Naive thymus-derived CD4-positive, alpha-beta T cell (primary cell): ENCODE results near the gene DYDC2. TPM values are rescaled to one million over a fixed set of nuclear protein-coding genes. Genes with fewer than 3 reads are reported as not detected.
A peak's percentile ranks its signal among the peaks of the same experiment; 100 is the strongest.

Experiments used
- ATAC-seq: fragments of 150-1000 bp; cut with Tn5 transposase; 2 replicates; pipeline ENCODE4 v1.10.0; 2021; ENCODE audit warnings: mild to moderate bottlenecking, moderate library complexity
- CTCF ChIA-PET: fragments of 350-600 bp; sonication (Branson Sonifier 250); formaldehyde crosslinking; loops from one replicate; lab custom pipeline; 2021; ENCODE audit warnings: antibody characterized with exemption; lab: Charles Lee
- POLR2A ChIA-PET: fragments of 350-600 bp; sonication (Branson Sonifier 250); formaldehyde crosslinking; loops from one replicate; lab custom pipeline; 2021; ENCODE audit warnings: antibody characterized with exemption, inconsistent platforms; lab: Charles Lee
- DNase-seq, 9 donors: peaks; one replicate each; pipeline versions ENCODE4 v3.0.0 to v3.0.0-alpha.2; 2020 to 2022; ENCODE audit warnings: mixed read lengths in 1 of 9
- H3K27ac ChIP-seq: one replicate; pipeline ENCODE4 v1.7.0; 2013; ENCODE audit warnings: mild to moderate bottlenecking, low read depth, low read length, moderate library complexity
- H3K27me3 ChIP-seq, 2 donors: one replicate each; pipeline ENCODE4 v1.7.0; 2013; ENCODE audit warnings: low read length in 2 of 2, mild to moderate bottlenecking in 2 of 2, moderate library complexity in 2 of 2; ENCODE audit not compliant: control insufficient read depth in 2 of 2, insufficient read depth in 2 of 2
- H3K36me3 ChIP-seq, 3 experiments: 1 replicate in 2 of 3; 2 replicates in 1 of 3; pipeline ENCODE4 v1.7.0; 2013; ENCODE audit warnings: low read length in 3 of 3, mild to moderate bottlenecking in 3 of 3, moderate library complexity in 1 of 3; ENCODE audit not compliant: insufficient read depth in 3 of 3, control insufficient read depth in 2 of 3
- H3K4me1 ChIP-seq, 2 donors: one replicate each; pipeline ENCODE4 v1.7.0; 2013; ENCODE audit warnings: low read length in 2 of 2, mild to moderate bottlenecking in 2 of 2, moderate library complexity in 1 of 2; ENCODE audit not compliant: control insufficient read depth in 2 of 2, insufficient read depth in 2 of 2
- H3K4me3 ChIP-seq: 2 replicates; pipeline ENCODE4 v1.7.0; 2013; ENCODE audit warnings: mild to moderate bottlenecking, low read length
- H3K9me3 ChIP-seq, 3 experiments: 1 replicate in 2 of 3; 2 replicates in 1 of 3; pipeline ENCODE4 v1.7.0; 2013; ENCODE audit warnings: low read length in 3 of 3; ENCODE audit not compliant: control insufficient read depth in 2 of 3
- H3K27ac Mint-ChIP-seq, 9 donors: one replicate each; pipeline ENCODE4 v1.8.0; 2020 to 2022; ENCODE audit warnings: mixed read lengths in 9 of 9, mild to moderate bottlenecking in 8 of 9, moderate library complexity in 5 of 9, inconsistent platforms in 2 of 9
- H3K27me3 Mint-ChIP-seq, 5 donors: one replicate each; pipeline ENCODE4 v1.8.0; 2021 to 2022; ENCODE audit warnings: mixed read lengths in 5 of 5, mild to moderate bottlenecking in 1 of 5
- H3K36me3 Mint-ChIP-seq, 5 donors: one replicate each; pipeline ENCODE4 v1.8.0; 2020 to 2022; ENCODE audit warnings: mixed read lengths in 5 of 5, mild to moderate bottlenecking in 3 of 5, inconsistent platforms in 1 of 5
- H3K4me1 Mint-ChIP-seq, 7 donors: one replicate each; pipeline ENCODE4 v1.8.0; 2020 to 2022; ENCODE audit warnings: mixed read lengths in 7 of 7, mild to moderate bottlenecking in 3 of 7, inconsistent platforms in 1 of 7
- H3K4me3 Mint-ChIP-seq, 10 donors: one replicate each; pipeline ENCODE4 v1.8.0; 2020 to 2022; ENCODE audit warnings: mild to moderate bottlenecking in 10 of 10, mixed read lengths in 10 of 10, moderate library complexity in 6 of 10, inconsistent platforms in 2 of 10
- H3K9me3 Mint-ChIP-seq, 11 donors: one replicate each; pipeline ENCODE4 v1.8.0; 2020 to 2022; ENCODE audit warnings: mixed read lengths in 11 of 11, mild to moderate bottlenecking in 4 of 11, inconsistent platforms in 1 of 11, moderate library complexity in 1 of 11
- intact Hi-C, 2 donors: fragments of 100-400 bp; cut with micrococcal nuclease; formaldehyde crosslinking; loops; one replicate each; pipeline ENCODE4 v1.15.1; 2023
- polyA plus RNA-seq, 2 donors: library from polyadenylated mRNA; unstranded; fragments of 300-500 nt; fragmentation: Illumina TruSeq; gene quantifications; one replicate each; pipeline ENCODE4 v1.2.3, GENCODE V29; 2021
- total RNA-seq, 6 experiments: library from RNA in 5 of 6; stranded (reverse) in 5 of 6; gene quantifications; 1 replicate in 5 of 6; 2 replicates in 1 of 6; pipeline ENCODE4 v1.2.3 and lab custom pipeline; 2021 to 2026

The DYDC2 gene
- total and polyA plus RNA-seq, 7 experiments from 2014 or later = not detected

GRCh38 chr10:80408242-80409101, 51.9 kb downstream of the DYDC2 start, which contains the start of gene PRXL2A:
PRXL2A (plus strand) TSS chr10:80408551; CDS start chr10:80420468, 11,917 bp downstream.
- intact Hi-C loops = loop anchor here (2.0 to 5.0 kb wide), 3 partner anchors 26 to 36 kb away; no protein-coding TSS in a partner anchor
- ChIA-PET CTCF (interaction anchor here (0.6 to 1.7 kb wide), 6 partner anchors 22 to 369 kb away, joined by 3 to 7 read pairs (median 3); no protein-coding TSS in a partner anchor), POLR2A (interaction anchor here (0.6 to 1.5 kb wide), 3 partner anchors 11 to 52 kb away, joined by 3 to 4 read pairs (median 4); no protein-coding TSS in a partner anchor)
- H3K4me3 ChIP-seq = peak within 1 kb of the TSS; percentile 73
- H3K36me3 ChIP-seq = peaks cover 0 to 8% (median 0%) of the 10 kb centered on the region in 3 experiments
- H3K9me3 ChIP-seq = no peaks in the 10 kb centered on the region
- Mint-ChIP-seq H3K36me3 (peaks cover 0 to 4% (median 0%) of the 10 kb centered on the region in 5 donors), H3K4me1 (peaks cover 27 to 55% (median 36%) of the 10 kb centered on the region in 7 donors), H3K27ac (peak within 1 kb of the TSS; percentile 43 to 88 (median 82)), H3K4me3 (peak within 1 kb of the TSS; percentile 82 to 98 (median 92)), H3K9me3 (no peaks in the 10 kb centered on the region), H3K27me3 (peaks cover 0 to 28% (median 0%) of the 10 kb centered on the region in 5 donors)
- ATAC-seq (peak; percentile 97), DNase-seq (peak; percentile 66 to 87 (median 76))
- H3K27ac ChIP-seq = peak within 1 kb of the TSS; percentile 71
- H3K4me1 ChIP-seq = peaks cover 0 to 10% of the 10 kb centered on the region in 2 donors
- no peaks in the 10 kb centered on the region for H3K27me3 ChIP-seq

- Histone ChIP-seq H3K4me3 (peak overlapping the region; percentile 73), H3K36me3 (peaks cover 0 to 8% (median 0%) of the 10 kb centered on the region in 3 experiments), H3K4me1 (peaks cover 0 to 10% of the 10 kb centered on the region in 2 donors), H3K9me3 (no peaks in the 10 kb centered on the region), H3K27me3 (no peaks in the 10 kb centered on the region), H3K27ac (peak overlapping the region; percentile 71)
- DNase-seq (no peak), ATAC-seq (no peak)
- intact Hi-C loops = loop anchor here (2.0 to 5.0 kb wide), 3 partner anchors 26 to 36 kb away; no protein-coding TSS in a partner anchor
- POLR2A ChIA-PET = interaction anchor here (0.8 kb wide), 1 partner anchor 97 kb away, joined by 3 read pairs; no protein-coding TSS in a partner anchor
- peak overlapping the region; percentile 80 to 98 (median 91) for H3K4me3 Mint-ChIP-seq
- H3K9me3 Mint-ChIP-seq = no peaks in the 10 kb centered on the region
- peaks cover 27 to 57% (median 42%) of the 10 kb centered on the region in 7 donors for H3K4me1 Mint-ChIP-seq
- H3K36me3 Mint-ChIP-seq = peaks cover 0 to 4% (median 0%) of the 10 kb centered on the region in 5 donors
- CTCF ChIA-PET = interaction anchor here (0.6 kb wide), 1 partner anchor 370 kb away, joined by 3 read pairs; no protein-coding TSS in a partner anchor
- H3K27me3 Mint-ChIP-seq = peaks cover 0 to 28% (median 0%) of the 10 kb centered on the region in 5 donors
- peak overlapping the region; percentile 22 to 65 (median 43) for H3K27ac Mint-ChIP-seq
Observed at GRCh38 chr10:80409121-80409520, 52.5 kb downstream of the DYDC2 start.

DNA sequence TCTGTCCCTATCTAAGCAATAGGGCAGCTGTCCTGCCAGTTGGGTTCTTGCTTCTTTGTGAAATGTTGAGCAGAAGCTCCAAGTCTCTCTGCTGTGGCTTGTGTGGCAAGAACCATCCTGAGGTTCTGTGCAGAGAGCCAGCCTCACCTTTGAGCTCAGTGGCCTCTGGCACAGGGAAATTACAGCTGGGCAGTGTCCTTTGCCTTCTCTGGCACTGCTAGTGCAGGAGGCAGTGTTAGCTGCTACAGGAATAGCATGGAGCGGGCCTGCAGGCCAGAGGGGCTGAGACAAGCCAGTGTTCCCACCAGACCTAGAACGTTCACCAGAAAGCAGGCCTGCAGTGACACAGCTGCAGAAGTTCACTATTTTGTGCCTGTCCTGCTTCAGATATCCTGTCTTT, 53.5 kb downstream of the DYDC2 start:
- Histone ChIP-seq H3K27me3 (no peaks in the 10 kb centered on the region), H3K9me3 (no peaks in the 10 kb centered on the region), H3K4me1 (peaks cover 0 to 10% of the 10 kb centered on the region in 2 donors), H3K27ac (no peak overlapping the region), H3K36me3 (peaks cover 0 to 8% (median 0%) of the 10 kb centered on the region in 3 experiments), H3K4me3 (no peak overlapping the region)
- peaks cover 0 to 4% (median 0%) of the 10 kb centered on the region in 5 donors for H3K36me3 Mint-ChIP-seq
- no peaks in the 10 kb centered on the region for H3K9me3 Mint-ChIP-seq
- POLR2A ChIA-PET = interaction anchor here (0.8 kb wide), 1 partner anchor 58 kb away, joined by 3 read pairs; no protein-coding TSS in a partner anchor
- intact Hi-C loops = no loop called here
- no peak for ATAC-seq
- H3K4me1 Mint-ChIP-seq = peaks cover 27 to 57% (median 42%) of the 10 kb centered on the region in 7 donors
- H3K27me3 Mint-ChIP-seq = peaks cover 0 to 23% (median 0%) of the 10 kb centered on the region in 5 donors
- H3K27ac Mint-ChIP-seq = peak overlapping the region in 1 of 9 donors; percentile 15
- peak overlapping the region; percentile 23 to 94 (median 88) for H3K4me3 Mint-ChIP-seq
- CTCF ChIA-PET = interaction anchor here (0.9 kb wide), 1 partner anchor 95 kb away, joined by 3 read pairs; no protein-coding TSS in a partner anchor
- no peak for DNase-seq

DNA sequence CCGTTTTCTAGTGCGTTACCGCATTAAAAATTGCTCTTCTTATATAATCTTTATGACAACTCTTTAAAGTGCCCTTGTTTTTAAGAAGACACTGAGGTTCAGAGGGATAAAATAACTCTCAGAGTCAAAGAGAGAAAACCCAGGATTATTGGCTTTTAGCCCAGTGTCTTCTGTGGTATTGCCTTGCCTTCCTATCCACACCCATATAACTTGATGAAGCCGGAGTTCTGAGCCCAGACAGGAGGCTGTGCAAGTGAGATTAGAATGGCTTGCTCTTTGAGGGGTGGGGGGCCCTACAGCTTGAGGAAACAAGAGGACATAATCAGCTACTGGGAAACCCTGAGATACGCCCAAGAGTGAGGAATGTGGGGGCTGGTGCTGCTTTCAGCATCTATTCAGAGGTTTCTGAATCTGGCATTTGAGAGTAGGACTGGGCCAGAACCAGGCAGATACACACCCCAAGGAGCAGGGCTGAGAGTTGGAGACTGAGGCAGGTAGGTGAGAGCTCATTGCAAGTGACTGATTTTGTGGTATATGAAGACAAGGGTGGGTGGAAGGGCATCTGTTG, 54.1 kb downstream of the DYDC2 start:
- intact Hi-C loops = no loop called here
- no peak overlapping the region for H3K27ac Mint-ChIP-seq
- no peak overlapping the region for H3K27ac ChIP-seq
- H3K9me3 Mint-ChIP-seq = no peaks in the 10 kb centered on the region
- peaks cover 30 to 59% (median 45%) of the 10 kb centered on the region in 7 donors for H3K4me1 Mint-ChIP-seq
- ATAC-seq = no peak
- no peaks in the 10 kb centered on the region for H3K9me3 ChIP-seq
- H3K4me3 Mint-ChIP-seq = peak overlapping the region in 3 of 10 donors; percentile 4 to 84 (median 39)
- peaks cover 0 to 8% (median 0%) of the 10 kb centered on the region in 3 experiments for H3K36me3 ChIP-seq
- H3K4me1 ChIP-seq = peaks cover 0 to 10% of the 10 kb centered on the region in 2 donors
- peaks cover 0 to 7% (median 0%) of the 10 kb centered on the region in 5 donors for H3K36me3 Mint-ChIP-seq
- ChIA-PET POLR2A (interaction anchor here (0.8 kb wide), 1 partner anchor 58 kb away, joined by 3 read pairs; no protein-coding TSS in a partner anchor), CTCF (interaction anchor here (0.9 kb wide), 1 partner anchor 94 kb away, joined by 3 read pairs; no protein-coding TSS in a partner anchor)
- no peak for DNase-seq
- no peak overlapping the region for H3K4me3 ChIP-seq
- H3K27me3 Mint-ChIP-seq = peaks cover 0 to 19% (median 0%) of the 10 kb centered on the region in 5 donors
- H3K27me3 ChIP-seq = no peaks in the 10 kb centered on the region

- H3K4me3 Mint-ChIP-seq = peak overlapping the region in 1 of 10 donors; percentile 4
- no peak overlapping the region for H3K27ac Mint-ChIP-seq
- H3K4me3 ChIP-seq = no peak overlapping the region
- H3K4me1 Mint-ChIP-seq = peaks cover 31 to 60% (median 45%) of the 10 kb centered on the region in 7 donors
- H3K9me3 Mint-ChIP-seq = no peaks in the 10 kb centered on the region
- no peaks in the 10 kb centered on the region for H3K27me3 ChIP-seq
- peaks cover 0 to 8% (median 0%) of the 10 kb centered on the region in 5 donors for H3K36me3 Mint-ChIP-seq
- DNase-seq (no peak), ATAC-seq (no peak)
- H3K27ac ChIP-seq = no peak overlapping the region
- peaks cover 0 to 10% of the 10 kb centered on the region in 2 donors for H3K4me1 ChIP-seq
- POLR2A ChIA-PET = no interaction called here
- intact Hi-C loops = no loop called here
- peaks cover 0 to 8% (median 0%) of the 10 kb centered on the region in 3 experiments for H3K36me3 ChIP-seq
- peaks cover 0 to 14% (median 0%) of the 10 kb centered on the region in 5 donors for H3K27me3 Mint-ChIP-seq
- CTCF ChIA-PET = no interaction called here
- no peaks in the 10 kb centered on the region for H3K9me3 ChIP-seq
Observed at GRCh38 chr10:80411267-80411668, 54.7 kb downstream of the DYDC2 start.
